Middle frontal gyrus (tissue), 1 donor: ENCODE results near the gene CCDC33.

Source experiments
- DNase-seq: peaks from one replicate; pipeline ENCODE4 v3.0.0-alpha.2; 2015; ENCODE audit warnings: low spot score; ENCODE audit errors: extremely low spot score

CCDC33 gene

GRCh38 chr15:74281147-74282133 is 45.3 kb downstream of the CCDC33 start:
- no peak for DNase-seq

GRCh38 chr15:74283368-74283767 is 47.2 kb downstream of the CCDC33 start:
- DNase-seq: no peak

GRCh38 chr15:74289671-74290070 is 53.5 kb downstream of the CCDC33 start:
- no peak for DNase-seq

- no peak for DNase-seq
These were observed 54.5 kb downstream of the CCDC33 start for GRCh38 chr15:74290645-74291044.

- no peak for DNase-seq
These were observed 55.3 kb downstream of the CCDC33 start for GRCh38 chr15:74291101-74292071.

GRCh38 chr15:74293021-74293810 is 57.1 kb downstream of the CCDC33 start:
- DNase-seq: no peak

GRCh38 chr15:74294010-74294409 is 57.9 kb downstream of the CCDC33 start:
- DNase-seq: no peak

- DNase-seq: no peak
These were observed 59.7 kb downstream of the CCDC33 start for GRCh38 chr15:74295800-74296199.

GRCh38 chr15:74297887-74298286 is 61.8 kb downstream of the CCDC33 start:
- DNase-seq: no peak

GRCh38 chr15:74300057-74300795 is 64.1 kb downstream of the CCDC33 start:
- DNase-seq: no peak

- no peak for DNase-seq
These were observed 65.6 kb downstream of the CCDC33 start for GRCh38 chr15:74301583-74302361.

- DNase-seq: no peak
These were observed 66.8 kb downstream of the CCDC33 start for GRCh38 chr15:74302821-74303359.

- no peak for DNase-seq
These were observed 67.7 kb downstream of the CCDC33 start for GRCh38 chr15:74303741-74304309.

GRCh38 chr15:74304431-74304830 is 68.3 kb downstream of the CCDC33 start:
- DNase-seq: no peak

- no peak for DNase-seq
These were observed 69.6 kb downstream of the CCDC33 start for GRCh38 chr15:74305687-74306086.

- DNase-seq: no peak
These were observed 70.7 kb downstream of the CCDC33 start for GRCh38 chr15:74306781-74307217.

- DNase-seq: peak; percentile 49
These were observed 72.0 kb downstream of the CCDC33 start for GRCh38 chr15:74307827-74308811.
